ENCODE data around the gene SLC7A4.
"Not testable (repeated sequence)": the region's sequence is repeated elsewhere in the genome, so short reads cannot be mapped to it uniquely, and the experiment has no call there.

SLC7A4 gene, protein sequence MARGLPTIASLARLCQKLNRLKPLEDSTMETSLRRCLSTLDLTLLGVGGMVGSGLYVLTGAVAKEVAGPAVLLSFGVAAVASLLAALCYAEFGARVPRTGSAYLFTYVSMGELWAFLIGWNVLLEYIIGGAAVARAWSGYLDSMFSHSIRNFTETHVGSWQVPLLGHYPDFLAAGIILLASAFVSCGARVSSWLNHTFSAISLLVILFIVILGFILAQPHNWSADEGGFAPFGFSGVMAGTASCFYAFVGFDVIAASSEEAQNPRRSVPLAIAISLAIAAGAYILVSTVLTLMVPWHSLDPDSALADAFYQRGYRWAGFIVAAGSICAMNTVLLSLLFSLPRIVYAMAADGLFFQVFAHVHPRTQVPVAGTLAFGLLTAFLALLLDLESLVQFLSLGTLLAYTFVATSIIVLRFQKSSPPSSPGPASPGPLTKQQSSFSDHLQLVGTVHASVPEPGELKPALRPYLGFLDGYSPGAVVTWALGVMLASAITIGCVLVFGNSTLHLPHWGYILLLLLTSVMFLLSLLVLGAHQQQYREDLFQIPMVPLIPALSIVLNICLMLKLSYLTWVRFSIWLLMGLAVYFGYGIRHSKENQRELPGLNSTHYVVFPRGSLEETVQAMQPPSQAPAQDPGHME

DNA sequence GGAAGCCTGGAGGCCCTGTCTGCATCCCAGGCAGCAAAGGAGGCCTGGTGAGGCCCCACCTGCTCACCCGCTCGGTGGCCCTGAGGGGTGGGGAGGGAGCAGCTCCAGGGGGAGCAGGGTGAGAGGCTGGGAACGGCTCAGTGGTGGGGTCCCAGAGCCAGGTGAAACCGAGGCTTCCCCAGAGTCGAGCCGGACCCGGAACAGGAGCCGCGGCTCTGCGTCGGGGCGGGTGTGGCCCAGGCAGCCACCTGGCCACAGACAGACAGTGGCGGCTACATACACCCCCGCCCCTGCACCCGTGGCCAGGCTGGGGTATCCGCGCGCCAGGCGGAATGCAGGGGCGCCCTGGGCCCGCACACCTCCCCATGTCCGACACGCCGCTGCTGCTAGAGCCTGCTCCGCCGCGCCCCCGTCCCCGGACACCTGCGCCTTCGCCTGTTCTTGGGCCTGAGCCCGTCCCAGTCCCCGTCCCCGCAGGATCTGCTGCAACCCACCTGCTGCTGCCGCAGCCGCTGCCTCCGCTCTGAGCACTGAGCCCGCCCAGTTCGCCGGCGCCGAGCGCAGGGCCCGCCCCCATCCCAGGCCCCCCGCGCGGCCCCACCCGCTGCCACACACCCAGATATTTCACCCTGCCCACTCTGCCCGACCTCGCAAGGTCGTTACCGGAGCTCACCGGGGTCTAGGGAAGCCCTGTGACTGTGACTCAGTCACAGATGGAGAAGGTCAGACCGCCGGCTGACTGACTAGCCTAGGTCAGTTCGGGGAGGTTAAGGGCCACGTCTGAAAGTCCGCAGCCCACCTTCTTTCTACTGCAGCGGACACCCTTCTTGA, at the start of gene SLC7A4:
Gene SLC7A4, minus strand, starts transcription at position 525 of the 831 bp plus-strand sequence. CDS start 749 bp downstream, outside the sequence.
- DNase-seq (ENCODE audit: low read depth, low spot score), result no peak

DNA sequence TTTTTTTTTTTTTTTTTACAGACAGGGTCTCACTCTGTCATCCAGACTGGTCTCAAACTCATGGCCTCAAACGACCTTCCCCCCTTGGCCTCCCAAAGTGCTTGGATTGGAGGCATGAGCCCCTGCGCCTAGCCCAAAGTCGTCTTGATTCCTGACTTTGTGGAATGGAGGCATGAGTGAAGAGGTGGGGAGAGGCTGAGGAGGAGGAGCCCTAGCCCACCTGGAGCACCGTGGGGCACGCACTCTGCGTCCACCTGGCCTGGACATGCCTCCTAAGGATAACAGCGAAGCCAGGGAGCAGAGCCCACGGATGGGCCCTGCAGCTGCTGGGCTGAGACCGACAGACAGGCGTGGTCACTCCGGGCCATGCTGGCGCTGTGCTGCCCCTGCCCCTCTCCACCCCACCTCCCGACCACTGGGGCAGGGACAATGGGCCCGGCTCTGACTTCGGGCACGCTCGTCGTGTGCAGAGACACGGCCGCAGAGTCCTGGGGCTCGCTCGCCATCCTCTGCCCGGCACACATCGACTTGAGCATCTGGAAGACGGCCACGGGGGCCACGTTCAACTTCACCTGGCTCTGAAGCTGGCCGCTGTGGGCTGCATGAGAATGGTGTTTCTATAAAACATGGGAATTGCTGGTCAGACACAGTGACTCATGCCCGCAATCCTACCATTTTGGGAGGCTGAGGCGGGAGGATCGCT, 48.2 kb upstream of the SLC7A4 start:
- no peak for DNase-seq (ENCODE audit: low read depth, low spot score)

DNA sequence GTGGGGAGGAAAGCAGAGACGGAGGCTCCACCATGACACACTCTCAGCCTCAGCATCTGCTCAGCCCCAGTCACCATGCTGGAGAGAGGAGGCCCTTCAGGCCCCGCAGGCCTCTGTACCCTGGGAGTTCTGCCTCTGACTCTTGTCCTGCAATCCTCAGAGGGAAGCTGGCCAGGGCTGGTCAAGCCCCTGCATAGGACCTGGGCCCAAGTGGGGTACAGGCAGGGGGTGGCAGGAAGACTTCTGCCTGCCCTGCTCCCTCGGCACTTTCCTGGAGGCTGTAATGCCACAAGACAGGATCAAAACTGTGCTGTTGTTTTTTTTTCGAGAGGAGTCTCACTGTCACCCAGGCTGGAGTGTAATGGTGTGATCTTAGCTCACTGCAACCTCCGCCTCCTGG, 47.1 kb upstream of the SLC7A4 start:
- DNase-seq (ENCODE audit: low read depth, low spot score), result no peak

DNA sequence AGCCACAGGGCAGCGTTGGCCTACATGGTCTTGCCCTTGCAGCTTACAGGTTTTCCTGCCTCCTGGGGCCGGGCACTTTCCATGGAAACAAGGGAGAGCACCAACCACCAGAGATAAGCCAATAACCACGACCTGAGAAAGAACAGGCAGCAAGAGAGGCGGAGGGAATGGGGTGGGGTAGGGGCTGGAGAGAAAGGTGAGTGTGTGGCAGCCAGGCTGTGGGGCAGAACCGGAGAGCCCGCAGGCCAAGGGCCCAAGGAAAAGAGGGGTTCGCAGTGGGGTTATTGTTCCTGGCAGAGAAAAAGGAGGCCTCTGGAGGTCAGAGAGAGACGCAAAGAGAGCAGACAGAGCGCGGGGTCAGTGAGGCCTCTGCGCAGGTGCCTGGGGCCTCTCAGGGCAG, 46.6 kb upstream of the SLC7A4 start:
- DNase-seq (ENCODE audit: low read depth, low spot score), result no peak

DNA sequence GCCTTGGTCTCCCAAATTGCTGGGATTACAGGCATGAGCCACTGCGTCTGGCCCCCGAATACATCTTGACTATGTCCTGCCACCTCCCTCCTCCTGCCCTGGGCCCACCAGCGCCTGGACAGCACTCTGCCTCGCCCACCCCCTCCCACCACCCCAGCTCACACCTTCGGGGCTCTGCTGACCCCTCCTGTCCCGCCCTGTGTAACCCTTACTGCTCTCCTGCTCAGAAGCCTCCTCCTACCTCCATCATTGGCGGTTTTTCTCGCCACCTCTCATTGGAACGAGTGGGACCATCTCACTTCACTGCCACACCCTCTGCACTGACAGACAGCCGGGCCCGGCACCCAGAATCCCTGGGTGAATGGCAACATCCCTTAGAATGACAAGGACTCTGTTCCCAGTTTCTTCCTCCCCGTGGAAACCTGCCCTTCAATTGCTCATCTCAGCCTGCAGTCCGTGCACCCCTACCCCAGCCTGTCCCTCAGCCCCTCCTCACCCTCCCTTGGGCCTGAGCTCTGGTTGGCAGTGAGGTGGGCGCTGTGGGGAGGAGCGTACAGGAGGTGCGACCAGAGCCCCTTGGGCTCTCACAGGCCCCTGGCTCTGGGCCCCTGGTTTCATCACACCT, 45.6 kb upstream of the SLC7A4 start:
- no peak for DNase-seq (ENCODE audit: low read depth, low spot score)

DNA sequence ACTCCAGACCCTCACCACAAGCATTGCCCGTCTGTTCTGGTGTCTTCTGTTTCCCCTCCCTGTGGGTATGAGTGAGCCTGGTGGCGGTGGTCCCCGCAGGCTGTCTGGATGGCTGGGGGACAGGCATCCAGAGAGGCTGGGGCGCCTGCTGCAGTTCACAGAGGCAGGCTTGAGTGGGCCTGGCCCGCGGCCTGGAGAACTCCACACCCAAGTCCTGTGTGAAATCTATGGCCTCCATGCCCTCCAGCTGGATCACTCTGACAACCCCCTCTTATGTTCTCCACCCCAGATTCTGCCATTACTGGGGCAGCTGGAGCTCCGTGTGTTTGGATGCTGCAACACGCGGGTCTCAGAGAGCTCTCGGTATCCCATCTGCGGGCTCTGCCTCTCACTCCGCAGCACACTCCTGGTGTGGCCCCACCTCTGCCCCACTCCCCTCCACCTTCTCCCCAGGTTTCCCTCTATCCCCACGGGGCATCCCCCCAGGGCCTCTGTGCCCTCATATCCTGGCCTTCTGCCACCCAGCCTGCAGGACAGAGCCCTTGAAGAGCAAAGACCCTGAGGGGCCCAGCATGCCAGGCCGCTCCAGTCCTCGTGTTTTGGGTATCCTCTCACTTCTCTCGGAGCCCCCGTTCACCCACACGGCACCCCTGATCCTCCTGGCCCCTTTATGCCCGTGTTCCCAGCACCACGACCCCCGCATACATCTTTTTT, 44.7 kb upstream of the SLC7A4 start:
- no peak for DNase-seq (ENCODE audit: low read depth, low spot score)

DNA sequence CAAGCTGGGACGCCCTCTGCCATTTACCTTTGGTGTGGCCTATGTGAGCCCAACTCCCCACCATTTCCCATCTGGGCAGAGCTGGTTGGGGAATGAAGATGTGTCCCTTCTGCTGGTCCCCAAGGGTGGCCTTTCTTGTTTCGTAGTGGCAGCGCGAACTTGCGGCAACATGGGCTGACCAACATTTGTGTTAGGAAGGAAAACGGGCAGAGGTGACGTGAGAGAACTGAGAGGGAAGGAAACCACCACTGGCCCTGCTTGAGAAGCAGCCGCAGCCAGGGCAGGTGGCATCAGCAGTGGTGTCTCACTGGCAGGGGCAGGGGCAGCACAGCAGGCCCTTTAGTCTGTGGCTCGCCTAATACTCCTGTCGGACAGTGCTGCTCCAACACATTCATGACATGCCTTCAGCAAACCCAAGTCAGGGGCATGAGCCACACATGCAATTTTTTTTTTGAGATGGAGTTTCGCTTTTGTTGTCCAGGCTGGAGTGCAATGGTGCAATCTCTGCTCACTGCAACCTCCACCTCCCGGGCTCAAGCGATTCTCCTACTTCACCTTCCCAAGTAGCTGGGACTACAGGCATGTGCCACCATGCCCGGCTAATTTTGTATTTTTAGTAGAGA, 43.3 kb upstream of the SLC7A4 start:
- DNase-seq (ENCODE audit: low read depth, low spot score), result no peak

DNA sequence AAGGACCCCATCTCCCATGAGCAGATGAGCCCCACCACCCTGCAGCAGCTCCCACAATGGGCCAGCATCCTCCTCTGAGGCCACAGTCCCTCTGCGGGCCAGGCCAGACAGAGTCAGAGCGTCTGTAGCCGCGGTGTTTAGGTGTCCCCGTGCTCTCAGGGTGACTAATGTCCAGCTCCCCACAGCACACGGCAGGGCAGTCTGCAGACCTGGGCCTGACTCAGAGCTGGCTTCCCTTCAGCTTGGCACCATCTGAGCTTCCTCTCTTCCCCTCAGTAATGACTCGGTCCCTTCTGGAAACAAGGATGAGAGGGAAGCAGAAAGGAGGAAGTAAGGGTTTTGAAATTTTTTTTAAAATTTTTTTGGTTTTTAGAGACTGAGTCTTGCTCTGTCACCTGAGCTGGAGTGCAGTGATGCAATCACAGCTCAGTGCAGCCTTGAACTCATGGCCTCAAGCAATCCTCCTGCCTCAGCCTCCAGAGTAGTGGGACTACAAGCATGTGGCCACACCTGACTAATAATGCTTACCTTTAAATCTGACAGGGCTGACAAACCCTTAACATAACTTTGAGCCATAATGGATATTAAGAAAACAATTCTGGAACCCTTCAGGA, 41.8 kb upstream of the SLC7A4 start:
- DNase-seq (ENCODE audit: low read depth, low spot score), result no peak

DNA sequence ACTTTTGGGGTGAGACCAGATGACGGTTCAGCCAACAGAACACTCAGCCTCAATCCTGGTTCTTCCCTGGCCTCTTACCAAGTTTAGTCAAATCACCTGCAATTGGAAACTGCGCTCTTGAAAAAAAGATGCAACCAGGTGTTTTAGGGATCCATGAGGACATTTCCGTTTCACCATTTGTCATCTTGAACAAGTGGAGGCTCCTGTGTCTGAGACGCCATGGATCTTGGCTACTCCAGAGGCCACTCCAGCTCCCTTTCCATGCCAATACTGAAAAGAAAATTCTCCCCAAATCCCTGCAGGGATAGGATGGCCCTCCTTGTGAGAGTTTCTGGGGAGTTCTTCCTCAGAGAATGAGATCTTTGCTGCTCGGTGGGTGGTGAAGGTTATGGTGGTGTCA, 41.1 kb upstream of the SLC7A4 start:
- no peak for DNase-seq (ENCODE audit: low read depth, low spot score)

DNA sequence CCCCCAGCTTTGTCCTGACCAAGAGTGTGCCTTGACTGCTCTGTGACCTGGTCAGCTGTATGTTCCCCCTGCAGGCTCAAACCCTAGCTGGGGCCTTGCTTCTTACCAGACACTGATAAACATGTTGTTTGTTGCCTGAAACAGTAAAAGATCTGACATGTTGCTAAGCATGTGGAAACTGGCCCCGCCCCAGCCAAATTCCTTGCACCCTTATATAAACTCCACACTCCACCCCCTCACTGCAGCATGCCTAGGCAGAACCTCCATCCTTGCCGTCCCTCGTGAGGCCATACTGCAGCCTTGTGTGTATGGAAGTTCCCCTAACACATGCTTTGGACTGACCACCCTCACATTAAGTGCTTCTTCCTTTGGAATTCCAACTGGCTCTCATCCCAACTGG, 40.7 kb upstream of the SLC7A4 start:
- DNase-seq (ENCODE audit: low read depth, low spot score), result no peak

DNA sequence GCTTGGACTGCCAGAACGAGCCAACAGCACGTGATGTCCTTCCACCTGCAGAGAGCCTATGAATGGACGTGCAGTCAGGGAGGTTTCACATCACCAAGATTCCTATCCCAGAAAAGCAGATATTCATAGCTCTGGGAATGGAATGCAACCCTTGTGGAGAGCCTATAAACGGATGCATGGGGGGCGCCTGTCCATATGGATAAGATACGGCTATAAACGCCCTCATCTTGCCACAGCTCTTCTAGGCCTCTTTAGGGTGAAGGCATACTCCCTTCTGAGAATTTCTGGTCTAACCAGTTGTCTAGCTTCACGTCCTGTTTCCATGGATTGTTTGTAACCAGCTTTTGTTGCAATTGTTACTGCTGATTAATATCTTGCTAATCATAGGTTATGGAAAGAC, 39.4 kb upstream of the SLC7A4 start:
- not testable (repeated sequence) for DNase-seq (ENCODE audit: low read depth, low spot score)

DNA sequence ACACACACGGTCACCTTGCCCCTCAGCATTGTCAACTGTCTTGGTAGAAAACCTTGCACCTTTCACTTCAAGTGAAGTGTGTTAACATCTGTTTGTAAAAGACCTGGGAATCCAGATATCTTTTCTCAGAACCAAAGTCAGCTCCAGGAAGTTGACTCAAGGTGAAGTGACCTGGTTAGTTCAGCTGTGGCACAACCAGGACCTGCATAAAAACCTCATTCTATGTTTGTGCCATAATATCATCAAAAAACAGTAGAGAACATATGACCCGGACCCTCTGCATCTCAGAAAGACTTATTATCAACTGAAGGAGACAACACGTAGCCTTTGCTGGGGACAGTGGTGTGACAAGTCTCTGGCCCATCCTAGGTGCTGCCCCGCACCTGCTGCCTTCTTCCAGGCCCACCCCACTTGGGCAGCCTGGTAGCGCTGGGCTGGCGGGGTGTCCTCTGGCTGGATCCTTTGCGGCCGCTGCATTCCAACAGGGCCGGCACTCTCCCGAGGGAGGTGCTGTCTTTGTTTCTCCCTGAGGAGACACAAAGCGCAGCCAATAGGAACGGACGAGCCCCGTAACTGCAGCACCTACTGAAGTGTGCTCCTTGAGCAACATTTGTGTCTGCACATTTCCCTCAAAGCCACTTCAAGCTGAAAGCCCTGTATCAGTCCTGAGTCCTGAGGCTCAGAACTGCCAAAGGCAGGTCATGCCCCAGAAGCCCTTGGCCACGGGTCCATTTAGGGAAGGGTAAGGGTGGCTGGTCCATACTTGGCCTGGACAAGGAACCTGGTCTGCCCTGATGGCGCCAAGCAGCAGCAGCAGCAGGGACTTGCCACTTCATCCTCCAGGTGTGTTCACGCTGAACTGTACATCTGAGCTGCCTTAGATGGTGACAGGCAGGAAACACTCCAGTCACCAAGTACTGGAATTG, 38.6 kb upstream of the SLC7A4 start:
- no peak for DNase-seq (ENCODE audit: low read depth, low spot score)

DNA sequence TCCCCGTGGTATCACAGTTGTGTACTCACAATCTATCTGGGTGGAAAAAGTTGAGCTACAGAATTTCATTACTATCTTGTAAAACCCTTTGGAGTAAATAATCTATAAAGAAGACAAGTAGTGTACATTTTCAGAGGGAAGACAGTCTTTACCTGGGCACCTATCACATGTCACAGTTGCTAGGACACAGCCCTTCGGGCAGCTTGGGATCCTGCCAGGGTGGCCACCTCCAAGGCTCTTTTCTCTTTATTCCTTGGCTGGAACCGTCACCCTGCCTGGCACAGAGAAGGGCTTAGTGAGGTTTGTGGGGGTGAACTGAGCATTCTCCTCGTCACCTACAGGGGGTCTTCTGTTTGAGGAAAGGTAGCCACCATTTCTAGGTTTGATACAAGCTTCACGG, 37.0 kb upstream of the SLC7A4 start:
- DNase-seq (ENCODE audit: low read depth, low spot score), result no peak

DNA sequence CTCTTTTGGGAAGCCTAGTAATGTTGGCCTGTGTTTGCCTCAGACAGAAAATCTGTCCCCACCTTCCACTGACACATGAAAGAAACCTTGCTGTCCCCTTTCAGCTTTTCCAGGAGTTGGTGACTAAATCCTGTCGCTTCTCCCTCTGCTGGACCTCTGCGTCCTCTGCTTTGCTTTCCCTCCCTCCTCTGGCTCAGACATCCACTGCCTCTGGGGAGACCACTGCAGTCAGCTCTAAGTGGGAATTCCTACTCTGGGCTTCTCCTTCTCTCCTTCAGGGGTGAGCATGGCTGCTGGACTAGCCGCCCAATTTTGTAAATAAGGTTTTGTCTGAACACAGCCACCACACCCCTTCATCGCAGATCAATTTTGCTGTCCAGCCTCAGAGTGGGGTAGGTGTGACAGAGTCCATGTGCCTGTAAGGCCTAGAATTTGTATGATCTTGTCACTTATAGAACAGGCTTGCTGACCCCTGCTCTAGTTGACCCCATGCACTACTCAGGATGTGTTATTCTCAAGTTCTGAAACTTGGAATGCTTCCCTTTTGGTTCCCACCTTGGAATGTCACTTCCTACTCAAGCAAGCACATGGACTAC, 36.4 kb upstream of the SLC7A4 start:
- DNase-seq (ENCODE audit: low read depth, low spot score), result no peak

DNA sequence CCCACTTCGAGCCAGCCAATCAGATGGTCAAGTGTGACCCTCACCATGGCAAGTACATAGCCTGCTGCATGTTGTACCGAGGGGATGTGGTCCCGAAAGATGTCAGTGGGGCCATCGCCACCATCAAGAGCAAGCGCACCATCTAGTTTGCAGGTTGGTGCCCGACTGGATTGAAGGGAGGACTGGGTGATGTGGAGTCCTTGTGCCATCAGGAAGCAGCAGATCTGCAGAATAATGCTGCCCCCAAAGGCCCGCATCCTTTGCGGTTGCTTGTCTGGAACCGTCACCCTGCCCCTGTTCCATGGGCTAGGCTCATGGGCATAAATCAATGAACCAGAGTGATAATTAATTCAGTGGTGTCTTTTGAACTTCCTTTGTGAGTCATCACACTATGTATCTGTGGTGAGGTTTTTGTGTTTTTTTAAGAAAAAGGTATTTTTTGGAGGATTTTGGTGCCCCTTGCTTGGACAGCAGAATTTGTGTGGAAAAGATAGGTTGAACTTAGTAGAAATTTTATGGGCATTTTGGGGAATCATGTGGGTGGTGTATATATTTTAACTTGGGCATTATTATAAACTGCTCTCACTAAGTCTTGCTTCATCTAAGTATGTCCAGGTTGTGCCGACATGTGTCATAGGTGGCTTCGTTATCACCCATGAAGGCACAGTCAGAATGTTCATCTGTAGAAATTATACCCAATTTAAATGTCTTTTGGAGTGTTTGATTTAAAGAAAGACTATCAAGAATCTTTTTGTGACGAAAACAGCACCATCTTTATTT, 35.7 kb upstream of the SLC7A4 start:
- no peak for DNase-seq (ENCODE audit: low read depth, low spot score)

DNA sequence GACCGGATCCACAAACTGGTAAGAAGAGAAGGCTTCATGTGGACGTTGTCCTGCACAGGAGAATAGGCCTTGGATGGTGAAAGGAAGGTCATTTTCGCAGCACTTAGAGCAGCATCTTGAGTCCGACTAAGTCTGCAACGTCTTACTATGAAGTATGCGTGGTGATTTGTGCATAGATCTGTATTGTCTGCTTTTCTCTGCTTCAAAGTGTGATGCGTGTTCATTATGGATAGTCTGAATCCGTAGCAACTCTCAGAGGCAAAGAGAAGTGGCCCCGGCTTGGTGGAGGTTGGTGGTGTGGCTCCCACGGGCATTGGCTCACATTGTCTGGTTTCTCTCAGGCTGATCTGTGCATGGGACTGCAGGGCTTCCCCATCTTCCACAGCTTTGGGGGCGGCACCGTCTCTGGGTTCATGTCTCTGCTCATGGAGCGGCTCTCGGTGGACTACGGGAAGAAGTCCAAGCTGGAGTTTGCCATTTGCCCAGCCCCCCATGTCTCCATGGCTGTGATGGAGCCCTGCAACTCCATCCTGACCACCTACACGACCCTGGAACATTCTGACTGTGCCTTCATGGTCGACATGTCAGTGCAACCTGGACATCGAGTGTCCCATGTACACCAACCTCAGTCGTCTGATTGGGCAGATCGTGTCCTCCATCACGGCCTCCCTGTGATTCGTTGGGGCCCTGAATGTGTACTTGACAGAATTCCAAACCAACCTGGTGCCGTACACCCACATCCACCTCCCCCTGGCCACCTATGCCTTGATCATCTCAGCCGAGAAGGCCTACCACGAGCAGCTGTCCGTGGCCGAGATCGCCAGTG, 34.9 kb upstream of the SLC7A4 start:
- no peak for DNase-seq (ENCODE audit: low read depth, low spot score)
